ES-I3 (cell line): Measurements from ENCODE around the gene KNTC1.
"Not testable (repeated sequence)": the region's sequence is repeated elsewhere in the genome, so short reads cannot be mapped to it uniquely, and the experiment has no call there.

Experiments used
- H3K36me3 ChIP-seq: 2 replicates; pipeline ENCODE4 v1.6.1; 2013; ENCODE audit warnings: mild to moderate bottlenecking, low read length, control low read depth, moderate library complexity; ENCODE audit not compliant: insufficient read depth
- H3K4me1 ChIP-seq: 2 replicates; pipeline ENCODE4 v1.6.1; 2013; ENCODE audit warnings: mild to moderate bottlenecking, control low read depth, low read length; ENCODE audit not compliant: insufficient read depth
- H3K9ac ChIP-seq: 2 replicates; pipeline ENCODE4 v1.6.1; 2013; ENCODE audit warnings: low read depth, mild to moderate bottlenecking, low read length, moderate library complexity
- H3K9me3 ChIP-seq: 2 replicates; pipeline ENCODE4 v1.6.1; 2013; ENCODE audit warnings: mild to moderate bottlenecking, low read length, moderate library complexity; ENCODE audit not compliant: control insufficient read depth, insufficient read depth

Gene KNTC1, protein sequence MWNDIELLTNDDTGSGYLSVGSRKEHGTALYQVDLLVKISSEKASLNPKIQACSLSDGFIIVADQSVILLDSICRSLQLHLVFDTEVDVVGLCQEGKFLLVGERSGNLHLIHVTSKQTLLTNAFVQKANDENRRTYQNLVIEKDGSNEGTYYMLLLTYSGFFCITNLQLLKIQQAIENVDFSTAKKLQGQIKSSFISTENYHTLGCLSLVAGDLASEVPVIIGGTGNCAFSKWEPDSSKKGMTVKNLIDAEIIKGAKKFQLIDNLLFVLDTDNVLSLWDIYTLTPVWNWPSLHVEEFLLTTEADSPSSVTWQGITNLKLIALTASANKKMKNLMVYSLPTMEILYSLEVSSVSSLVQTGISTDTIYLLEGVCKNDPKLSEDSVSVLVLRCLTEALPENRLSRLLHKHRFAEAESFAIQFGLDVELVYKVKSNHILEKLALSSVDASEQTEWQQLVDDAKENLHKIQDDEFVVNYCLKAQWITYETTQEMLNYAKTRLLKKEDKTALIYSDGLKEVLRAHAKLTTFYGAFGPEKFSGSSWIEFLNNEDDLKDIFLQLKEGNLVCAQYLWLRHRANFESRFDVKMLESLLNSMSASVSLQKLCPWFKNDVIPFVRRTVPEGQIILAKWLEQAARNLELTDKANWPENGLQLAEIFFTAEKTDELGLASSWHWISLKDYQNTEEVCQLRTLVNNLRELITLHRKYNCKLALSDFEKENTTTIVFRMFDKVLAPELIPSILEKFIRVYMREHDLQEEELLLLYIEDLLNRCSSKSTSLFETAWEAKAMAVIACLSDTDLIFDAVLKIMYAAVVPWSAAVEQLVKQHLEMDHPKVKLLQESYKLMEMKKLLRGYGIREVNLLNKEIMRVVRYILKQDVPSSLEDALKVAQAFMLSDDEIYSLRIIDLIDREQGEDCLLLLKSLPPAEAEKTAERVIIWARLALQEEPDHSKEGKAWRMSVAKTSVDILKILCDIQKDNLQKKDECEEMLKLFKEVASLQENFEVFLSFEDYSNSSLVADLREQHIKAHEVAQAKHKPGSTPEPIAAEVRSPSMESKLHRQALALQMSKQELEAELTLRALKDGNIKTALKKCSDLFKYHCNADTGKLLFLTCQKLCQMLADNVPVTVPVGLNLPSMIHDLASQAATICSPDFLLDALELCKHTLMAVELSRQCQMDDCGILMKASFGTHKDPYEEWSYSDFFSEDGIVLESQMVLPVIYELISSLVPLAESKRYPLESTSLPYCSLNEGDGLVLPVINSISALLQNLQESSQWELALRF (N-terminal part only)

GRCh38 chr12:122526683-122527477 lies at the start of gene KNTC1, which contains the start of gene RSRC2:
Gene KNTC1 (plus strand): TSS chr12:122527249. CDS start chr12:122530064, 2,815 bp downstream.
Gene RSRC2 (minus strand): TSS chr12:122526936. CDS start chr12:122526853, 83 bp downstream.
- Histone ChIP-seq H3K9me3 (no peaks in the 10 kb centered on the region), H3K36me3 (peaks cover 12% of the 10 kb centered on the region), H3K4me1 (peaks cover 3% of the 10 kb centered on the region; the same call in 1 of the 2 replicates), H3K9ac (peak within 1 kb of the TSS; percentile 100)

DNA sequence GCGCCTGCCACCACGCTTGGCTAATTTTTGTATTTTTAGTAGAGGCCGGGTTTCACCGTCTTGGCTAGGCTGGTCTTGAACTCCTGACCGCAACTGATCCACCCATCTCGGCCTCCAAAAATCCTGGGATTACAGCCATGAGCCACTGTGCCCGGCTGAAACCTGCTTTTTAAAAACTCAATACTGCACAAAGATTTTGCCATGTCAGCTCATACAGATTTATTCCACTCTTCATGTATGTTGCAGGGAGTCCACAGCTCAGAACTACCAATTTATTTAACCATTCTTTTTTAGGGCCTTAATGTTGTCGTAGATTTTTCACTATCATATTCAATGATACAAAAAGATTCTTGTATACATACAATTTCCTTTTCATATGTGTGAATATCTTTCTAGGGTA lies 46.3 kb upstream of the KNTC1 start:
- Histone ChIP-seq H3K36me3 (peaks cover 36% of the 10 kb centered on the region), H3K9ac (no peak overlapping the region), H3K9me3 (no peaks in the 10 kb centered on the region), H3K4me1 (no peaks in the 10 kb centered on the region)

- Histone ChIP-seq H3K36me3 (peaks cover 30% of the 10 kb centered on the region), H3K9ac (no peak overlapping the region), H3K4me1 (no peaks in the 10 kb centered on the region), H3K9me3 (no peaks in the 10 kb centered on the region)
These were observed 45.2 kb upstream of the KNTC1 start for GRCh38 chr12:122481861-122482260.

DNA sequence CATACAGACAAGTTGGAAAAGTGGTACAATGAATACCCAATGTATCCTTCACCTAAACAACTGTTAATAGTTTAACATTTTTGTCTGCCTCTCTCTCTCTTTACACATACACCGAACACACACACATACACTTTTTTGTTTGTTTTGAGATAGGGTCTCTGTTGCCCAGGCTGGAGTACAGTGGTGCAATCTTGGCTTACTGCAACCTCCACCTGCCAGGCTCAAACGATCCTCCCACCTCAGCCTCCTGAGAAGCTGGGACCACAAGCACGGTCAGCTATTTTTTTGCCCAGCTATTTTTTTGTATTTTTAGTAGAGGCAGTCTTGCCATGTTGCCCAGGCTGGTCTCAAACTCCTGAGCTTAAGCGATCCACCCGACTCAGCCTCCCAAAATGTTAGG lies 43.1 kb upstream of the KNTC1 start:
- Histone ChIP-seq H3K4me1 (no peaks in the 10 kb centered on the region), H3K9me3 (no peaks in the 10 kb centered on the region), H3K9ac (no peak overlapping the region), H3K36me3 (peaks cover 28% of the 10 kb centered on the region)

DNA sequence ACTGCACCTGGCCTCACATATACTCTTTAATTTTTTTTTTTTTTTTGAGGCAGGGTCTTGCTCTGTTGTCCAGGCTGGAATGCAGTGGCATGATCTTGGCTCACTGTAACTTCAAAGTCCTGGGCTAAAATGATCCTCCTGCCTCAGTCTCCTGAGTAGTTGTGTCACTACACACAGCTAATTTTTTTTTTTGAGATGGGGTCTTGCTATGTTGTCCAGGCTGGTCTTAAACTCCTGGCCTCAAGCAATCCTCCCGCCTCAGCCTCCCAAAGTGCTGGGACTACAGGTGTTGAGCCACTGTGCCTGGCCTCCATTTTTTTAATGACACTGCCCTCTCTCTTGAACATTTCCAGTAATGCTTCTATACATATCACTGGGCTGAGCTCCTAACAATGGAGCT lies 42.7 kb upstream of the KNTC1 start:
- not testable (repeated sequence) for H3K4me1 ChIP-seq, H3K9ac ChIP-seq, H3K9me3 ChIP-seq
- peaks cover 33% of the 10 kb centered on the region for H3K36me3 ChIP-seq

GRCh38 chr12:122486360-122486759 lies 40.7 kb upstream of the KNTC1 start:
- not testable (repeated sequence) for H3K9me3 ChIP-seq, H3K9ac ChIP-seq, H3K4me1 ChIP-seq
- H3K36me3 ChIP-seq: peaks cover 25% of the 10 kb centered on the region

- Histone ChIP-seq H3K4me1 (no peaks in the 10 kb centered on the region), H3K36me3 (peaks cover 20% of the 10 kb centered on the region), H3K9me3 (no peaks in the 10 kb centered on the region), H3K9ac (no peak overlapping the region)
These were observed 40.1 kb upstream of the KNTC1 start for GRCh38 chr12:122486805-122487426.

GRCh38 chr12:122487807-122488206 lies 39.2 kb upstream of the KNTC1 start:
- H3K9me3 ChIP-seq, H3K4me1 ChIP-seq, H3K9ac ChIP-seq: not testable (repeated sequence)
- H3K36me3 ChIP-seq: peaks cover 19% of the 10 kb centered on the region

DNA sequence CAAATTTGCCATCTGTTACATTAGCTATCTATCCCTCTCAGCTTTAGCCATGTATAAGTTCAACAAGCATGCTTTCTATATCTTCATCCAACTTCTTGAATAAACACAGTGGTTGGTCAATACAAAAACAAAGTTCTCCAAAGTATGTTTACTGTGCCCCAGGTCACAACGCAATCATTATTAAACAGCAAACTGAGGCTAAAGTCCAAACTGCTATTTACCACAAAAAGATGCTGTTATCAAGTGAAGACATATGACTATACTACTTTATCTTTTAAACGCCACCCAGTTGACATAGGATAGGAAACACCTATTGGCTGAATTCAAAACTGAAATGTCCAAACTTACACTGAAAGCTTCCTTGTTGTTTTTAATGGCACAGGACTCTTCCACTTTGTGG lies 38.0 kb upstream of the KNTC1 start:
- Histone ChIP-seq H3K4me1 (no peaks in the 10 kb centered on the region), H3K36me3 (peaks cover 19% of the 10 kb centered on the region), H3K9me3 (no peaks in the 10 kb centered on the region), H3K9ac (no peak overlapping the region)

DNA sequence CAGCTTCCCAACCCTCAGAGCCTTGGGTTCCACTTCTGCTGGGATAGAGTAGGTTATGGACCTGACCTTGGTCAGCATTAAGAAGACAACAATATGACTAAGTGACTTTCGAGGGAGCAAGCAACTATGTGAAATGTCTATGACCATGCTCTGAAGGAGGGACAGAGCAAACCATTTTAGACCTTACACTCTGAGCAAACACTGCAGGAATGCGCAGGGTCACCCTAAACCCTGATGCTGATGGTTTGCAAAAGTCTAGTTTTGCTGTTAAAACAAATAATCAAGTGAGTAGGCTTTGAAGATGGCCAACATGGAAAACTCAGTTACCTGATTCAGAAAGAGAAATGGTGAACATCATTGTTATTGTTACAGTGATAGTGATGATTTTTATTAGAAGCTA lies 35.1 kb upstream of the KNTC1 start:
- H3K9me3 ChIP-seq: no peaks in the 10 kb centered on the region
- no peaks in the 10 kb centered on the region for H3K4me1 ChIP-seq
- peaks cover 16% of the 10 kb centered on the region for H3K36me3 ChIP-seq

GRCh38 chr12:122493222-122493621 lies 33.8 kb upstream of the KNTC1 start:
- not testable (repeated sequence) for H3K4me1 ChIP-seq, H3K9ac ChIP-seq, H3K9me3 ChIP-seq
- H3K36me3 ChIP-seq: peaks cover 12% of the 10 kb centered on the region

More for the DNA sequence above, 35.1 kb upstream of the KNTC1 start:
- H3K9ac ChIP-seq: no peak overlapping the region

GRCh38 chr12:122495258-122495657 lies 31.8 kb upstream of the KNTC1 start:
- Histone ChIP-seq H3K9ac (no peak overlapping the region), H3K36me3 (no peaks in the 10 kb centered on the region; the same call in 1 of the 2 replicates), H3K9me3 (no peaks in the 10 kb centered on the region), H3K4me1 (0 out of 2 replicates have a peak, but pooled peaks cover 6% of the 10 kb centered on the region)

DNA sequence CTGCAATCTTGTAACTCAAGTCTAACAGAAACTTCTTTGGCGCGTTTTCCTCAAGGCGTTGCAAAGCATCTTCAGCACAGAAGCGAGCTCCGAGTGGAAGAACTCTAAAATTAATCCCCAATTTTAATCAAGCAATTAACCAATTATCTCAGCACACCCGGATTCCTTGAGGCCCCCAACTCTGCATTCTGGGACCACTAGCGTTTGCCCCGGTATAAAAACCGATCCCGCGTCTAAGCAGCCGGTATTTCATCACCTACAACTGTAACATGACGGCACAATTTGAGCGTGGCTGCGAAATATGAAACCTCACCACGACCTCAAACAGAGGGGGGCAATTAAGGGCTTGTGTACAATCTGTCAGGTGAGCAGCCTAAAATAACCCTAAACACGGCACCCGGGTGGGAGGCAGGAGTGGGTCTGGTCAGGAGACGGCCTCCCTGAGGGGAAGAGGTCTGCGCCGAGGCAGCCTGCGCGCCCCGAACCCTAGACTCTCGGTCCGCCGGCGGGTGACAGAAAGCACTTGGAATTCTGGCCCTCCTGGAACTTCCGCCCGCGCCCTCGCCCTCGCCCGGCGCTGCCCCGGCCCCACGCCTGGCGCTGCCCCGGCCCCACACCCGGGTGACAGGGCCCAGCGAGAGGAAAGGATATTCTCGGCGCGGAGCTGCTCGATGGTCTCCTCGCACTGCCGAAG lies 26.9 kb upstream of the KNTC1 start:
- H3K9me3 ChIP-seq: no peaks in the 10 kb centered on the region
- H3K4me1 ChIP-seq: 0 out of 2 replicates have a peak, but pooled peaks cover 6% of the 10 kb centered on the region
- peak overlapping the region; percentile 94 for H3K9ac ChIP-seq
- peaks cover 15% of the 10 kb centered on the region for H3K36me3 ChIP-seq
